Ascending aorta (tissue), 2 donors: ENCODE results near the gene PCDH9. TPM values are rescaled to one million over a fixed set of nuclear protein-coding genes. Genes with fewer than 3 reads are reported as not detected.

Experiments used
- DNase-seq, 2 donors: peaks; one replicate each; pipeline ENCODE4 v3.0.0-alpha.2; 2019; ENCODE audit warnings: low spot score in 2 of 2
- H3K27ac ChIP-seq, 2 donors: fragments of 200-600 bp; sonication (generic); one replicate each; pipeline ENCODE4 v1.5.1; 2016 to 2017; ENCODE audit warnings: mild to moderate bottlenecking in 1 of 2
- H3K27me3 ChIP-seq: fragments of 200-600 bp; sonication (generic); one replicate; pipeline ENCODE4 v1.5.1; 2017
- H3K36me3 ChIP-seq, 2 donors: fragments of 200-600 bp; sonication (generic); one replicate each; pipeline ENCODE4 v1.5.1; 2016
- H3K4me1 ChIP-seq, 2 donors: fragments of 200-600 bp; sonication (generic); one replicate each; pipeline ENCODE4 v1.5.1; 2016 to 2017; ENCODE audit warnings: mild to moderate bottlenecking in 1 of 2
- H3K4me3 ChIP-seq, 2 donors: fragments of 200-600 bp; sonication (generic); one replicate each; pipeline ENCODE4 v1.5.1; 2016 to 2017; ENCODE audit warnings: mild to moderate bottlenecking in 1 of 2
- H3K9me3 ChIP-seq, 2 donors: fragments of 200-600 bp; sonication (generic); one replicate each; pipeline ENCODE4 v1.5.1; 2016
- CTCF ChIP-seq, 3 experiments: fragments of 200-600 bp in 2 of 3; fragments of 450-650 bp in 1 of 3; sonication (generic) in 2 of 3; IDR thresholded peaks; one replicate each; pipeline ENCODE4 v1.5.1; 2016 to 2019; ENCODE audit warnings: antibody characterized with exemption in 3 of 3, mild to moderate bottlenecking in 1 of 3, moderate library complexity in 1 of 3
- intact Hi-C: fragments of 100-400 bp; cut with DNase I; formaldehyde crosslinking; loops from one replicate; pipeline ENCODE4 v1.15.1; 2023
- total RNA-seq: library from RNA; depleted of rRNA; stranded (reverse); fragments of >200 nt; gene quantifications from one replicate; pipeline ENCODE4 v1.1.0, GENCODE V29; 2016

Gene PCDH9
- total RNA-seq, 1 donor from 2014 or later = 3.6 TPM

- no peak for TF ChIP-seq CTCF (IDR thresholded peaks at IDR 0.05)
- H3K4me1 ChIP-seq = no peaks in the 10 kb centered on the region
- no peaks in the 10 kb centered on the region for H3K36me3 ChIP-seq
- intact Hi-C loops = no loop called here
- H3K27ac ChIP-seq = no peak overlapping the region
- no peak for DNase-seq
- no peak overlapping the region for H3K4me3 ChIP-seq
- H3K9me3 ChIP-seq = no peaks in the 10 kb centered on the region
- no peaks in the 10 kb centered on the region for H3K27me3 ChIP-seq
Observed at GRCh38 chr13:67267136-67267535, 37.0 kb upstream of the PCDH9 start.

DNA sequence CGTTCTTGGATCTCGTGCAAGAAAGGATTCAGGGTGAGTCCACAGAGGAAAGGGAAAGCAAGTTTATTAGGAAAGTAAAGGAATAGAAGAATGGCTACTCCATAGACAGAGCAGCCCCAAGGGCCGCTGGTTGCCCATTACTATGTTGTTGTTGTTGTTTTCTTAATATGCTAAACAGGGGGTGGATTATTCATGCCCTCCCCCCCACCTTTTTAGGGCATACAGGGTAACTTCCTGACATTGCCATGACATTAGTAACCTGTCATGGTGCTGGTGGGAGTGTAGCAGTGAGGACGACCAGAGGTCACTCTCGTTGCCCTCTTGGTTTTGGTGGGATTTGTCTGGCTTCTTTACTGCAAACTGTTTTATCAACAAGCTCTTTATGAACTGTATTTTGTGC is 29.1 kb upstream of the PCDH9 start:
- Histone ChIP-seq H3K27me3 (no peaks in the 10 kb centered on the region), H3K4me3 (no peak overlapping the region), H3K9me3 (no peaks in the 10 kb centered on the region), H3K36me3 (no peaks in the 10 kb centered on the region), H3K4me1 (no peaks in the 10 kb centered on the region), H3K27ac (no peak overlapping the region)
- intact Hi-C loops = no loop called here
- no peak for DNase-seq
- no peak for TF ChIP-seq CTCF (IDR thresholded peaks at IDR 0.05)

GRCh38 chr13:67258482-67258881 is 28.3 kb upstream of the PCDH9 start:
- H3K27me3 ChIP-seq = no peaks in the 10 kb centered on the region
- no peaks in the 10 kb centered on the region for H3K4me1 ChIP-seq
- no peaks in the 10 kb centered on the region for H3K9me3 ChIP-seq
- H3K27ac ChIP-seq = no peak overlapping the region
- DNase-seq = no peak
- intact Hi-C loops = no loop called here
- no peak for TF ChIP-seq CTCF (IDR thresholded peaks at IDR 0.05)
- no peak overlapping the region for H3K4me3 ChIP-seq
- H3K36me3 ChIP-seq = no peaks in the 10 kb centered on the region

DNA sequence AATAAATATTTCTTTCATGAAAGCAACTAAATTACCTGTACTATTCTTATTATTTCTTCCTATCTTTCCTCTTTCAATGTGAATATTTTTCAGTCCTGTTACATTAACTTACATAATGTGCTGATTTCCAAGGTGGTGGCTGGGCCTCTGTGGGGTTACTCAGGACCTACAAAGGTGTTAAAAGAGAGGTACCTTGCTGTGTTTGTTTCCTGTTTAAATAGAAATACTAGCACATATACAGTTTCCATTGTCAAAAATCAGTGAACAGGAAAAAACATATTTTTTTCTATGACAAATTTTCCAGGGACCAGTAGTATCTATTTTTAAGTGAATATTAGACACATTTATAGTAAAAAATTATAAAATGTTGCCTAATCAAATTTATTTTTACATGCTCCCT is 8.7 kb upstream of the PCDH9 start:
- H3K9me3 ChIP-seq = no peaks in the 10 kb centered on the region
- no peak overlapping the region for H3K4me3 ChIP-seq
- no peak for DNase-seq
- TF ChIP-seq CTCF (IDR thresholded peaks at IDR 0.05) = no peak
- no peaks in the 10 kb centered on the region for H3K36me3 ChIP-seq
- no peak overlapping the region for H3K27ac ChIP-seq
- no peaks in the 10 kb centered on the region for H3K27me3 ChIP-seq
- peaks cover 0 to 3% of the 10 kb centered on the region in 2 donors for H3K4me1 ChIP-seq
- intact Hi-C loops = no loop called here

DNA sequence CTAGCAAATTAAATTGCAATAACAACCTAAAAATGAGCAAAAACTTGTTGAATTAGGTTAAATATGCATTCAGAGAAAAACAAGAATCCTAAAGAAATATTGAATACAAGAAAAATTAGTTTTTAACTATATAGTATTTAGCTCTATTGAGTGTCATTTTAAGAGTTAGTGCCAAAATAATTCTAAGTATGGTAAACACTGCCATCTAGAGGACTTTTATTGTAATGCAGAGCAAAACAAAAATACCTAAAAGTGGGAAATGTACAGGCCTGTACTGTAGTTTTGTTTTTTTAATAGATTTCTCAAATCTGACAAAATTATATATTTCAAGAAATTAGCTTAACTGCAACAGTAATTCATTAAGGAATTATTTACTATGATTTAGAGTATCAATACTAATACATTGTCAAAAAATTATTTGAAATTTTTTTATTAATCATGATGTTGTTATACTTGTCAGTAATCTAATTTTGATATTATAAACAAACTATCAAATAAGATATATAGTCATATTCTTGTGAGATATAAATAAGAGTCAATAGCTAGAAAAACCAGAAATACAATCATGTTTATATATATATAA is 8.2 kb upstream of the PCDH9 start:
- no peaks in the 10 kb centered on the region for H3K9me3 ChIP-seq
- no peaks in the 10 kb centered on the region for H3K27me3 ChIP-seq
- H3K4me3 ChIP-seq = no peak overlapping the region
- H3K36me3 ChIP-seq = no peaks in the 10 kb centered on the region
- no peak overlapping the region for H3K27ac ChIP-seq
- DNase-seq = no peak
- TF ChIP-seq CTCF (IDR thresholded peaks at IDR 0.05) = peak; percentile 35 to 79 (median 75)
- H3K4me1 ChIP-seq = peaks cover 0 to 5% of the 10 kb centered on the region in 2 donors
- intact Hi-C loops = no loop called here

DNA sequence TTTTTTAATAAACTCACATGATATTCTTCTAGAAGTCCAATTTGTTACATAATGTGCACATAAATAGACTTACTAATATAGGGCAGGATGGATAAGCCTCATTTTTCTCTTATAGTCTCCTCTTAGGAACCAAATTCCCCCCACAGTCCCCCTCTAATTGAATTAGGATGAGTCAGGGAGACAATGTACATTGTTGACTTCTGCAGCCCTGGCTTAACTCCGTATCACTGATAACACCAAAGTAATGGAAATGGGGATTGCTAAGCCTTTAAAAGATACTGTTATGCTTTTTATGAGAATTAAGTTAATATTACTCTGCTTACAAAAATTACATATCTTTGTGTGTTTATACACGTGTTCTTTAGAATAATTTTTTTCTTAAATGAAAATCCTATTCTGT is 5.1 kb upstream of the PCDH9 start:
- Histone ChIP-seq H3K4me1 (peaks cover 0 to 5% of the 10 kb centered on the region in 2 donors), H3K9me3 (no peaks in the 10 kb centered on the region), H3K27me3 (no peaks in the 10 kb centered on the region), H3K4me3 (peak overlapping the region in 1 of 2 donors; percentile 6), H3K36me3 (no peaks in the 10 kb centered on the region), H3K27ac (peak overlapping the region in 1 of 2 donors; percentile 40)
- intact Hi-C loops = no loop called here
- no peak for DNase-seq
- TF ChIP-seq CTCF (IDR thresholded peaks at IDR 0.05) = no peak
